ENCODE results near the gene CSNK1G2. TPM values are rescaled to one million over a fixed set of nuclear protein-coding genes. Genes with fewer than 3 reads are reported as not detected.

The CSNK1G2 gene
- total and polyA plus RNA-seq, 8 donors = 20.7 to 69.4 (median 27.9) TPM

DNA sequence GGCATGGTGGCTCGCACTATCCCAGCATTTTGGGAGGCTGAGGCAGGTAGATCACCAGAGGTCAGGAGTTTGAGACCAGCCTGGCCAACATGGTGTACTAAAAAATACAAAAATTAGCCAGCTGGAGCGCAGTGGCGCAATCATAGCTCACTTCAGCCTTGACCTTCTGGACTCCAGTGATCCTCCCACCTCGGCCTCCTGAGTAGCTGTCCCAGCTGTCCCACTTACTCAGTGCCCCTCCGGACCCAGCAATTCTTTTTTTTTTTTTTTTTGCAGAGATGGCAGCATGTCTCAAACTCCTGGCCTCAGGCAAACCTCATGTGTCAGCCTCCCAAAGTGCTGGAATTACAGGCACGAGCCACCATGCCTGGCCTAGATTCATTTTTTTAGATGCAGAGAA is 38.0 kb upstream of the CSNK1G2 start:
- WGBS, 2 donors = 75 to 77% methylated on average over 6 of the region's 6 CpGs
- TF ChIP-seq, protein P1, sequence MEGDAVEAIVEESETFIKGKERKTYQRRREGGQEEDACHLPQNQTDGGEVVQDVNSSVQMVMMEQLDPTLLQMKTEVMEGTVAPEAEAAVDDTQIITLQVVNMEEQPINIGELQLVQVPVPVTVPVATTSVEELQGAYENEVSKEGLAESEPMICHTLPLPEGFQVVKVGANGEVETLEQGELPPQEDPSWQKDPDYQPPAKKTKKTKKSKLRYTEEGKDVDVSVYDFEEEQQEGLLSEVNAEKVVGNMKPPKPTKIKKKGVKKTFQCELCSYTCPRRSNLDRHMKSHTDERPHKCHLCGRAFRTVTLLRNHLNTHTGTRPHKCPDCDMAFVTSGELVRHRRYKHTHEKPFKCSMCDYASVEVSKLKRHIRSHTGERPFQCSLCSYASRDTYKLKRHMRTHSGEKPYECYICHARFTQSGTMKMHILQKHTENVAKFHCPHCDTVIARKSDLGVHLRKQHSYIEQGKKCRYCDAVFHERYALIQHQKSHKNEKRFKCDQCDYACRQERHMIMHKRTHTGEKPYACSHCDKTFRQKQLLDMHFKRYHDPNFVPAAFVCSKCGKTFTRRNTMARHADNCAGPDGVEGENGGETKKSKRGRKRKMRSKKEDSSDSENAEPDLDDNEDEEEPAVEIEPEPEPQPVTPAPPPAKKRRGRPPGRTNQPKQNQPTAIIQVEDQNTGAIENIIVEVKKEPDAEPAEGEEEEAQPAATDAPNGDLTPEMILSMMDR (IDR thresholded peaks at IDR 0.05) = no peak
- no peak for FAIRE-seq
- Histone ChIP-seq H3K36me3 (no peaks in the 10 kb centered on the region), H3K27me3 (no peaks in the 10 kb centered on the region), H3K9me3 (no peaks in the 10 kb centered on the region), H3K27ac (peak overlapping the region in 2 of 4 donors; percentile 30 to 93), H3K4me1 (peaks cover 14 to 21% (median 16%) of the 10 kb centered on the region in 3 donors), H3K4me3 (no peak overlapping the region)
- DNase-seq = no peak
- ATAC-seq = no peak
- intact Hi-C loops (cut with DNase I) = no loop called here

DNA sequence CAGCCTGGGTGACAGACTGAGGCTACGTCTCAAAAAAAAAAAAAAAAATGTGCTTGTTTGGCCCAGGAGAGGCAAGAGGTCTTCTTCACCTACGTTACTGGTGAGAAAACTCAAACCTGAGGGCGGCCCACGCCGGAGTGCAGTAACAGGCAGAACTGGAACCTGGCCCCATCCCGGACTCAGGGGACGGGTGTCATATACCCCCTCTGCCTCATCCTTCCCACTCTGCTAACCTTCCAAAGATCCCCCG is 36.2 kb upstream of the CSNK1G2 start:
- H3K27ac ChIP-seq = peak overlapping the region; percentile 69 to 94 (median 86)
- intact Hi-C loops (cut with DNase I) = no loop called here
- 20 to 28% methylated on average over 8 of the region's 8 CpGs for WGBS, 2 donors
- H3K36me3 ChIP-seq = no peaks in the 10 kb centered on the region
- FAIRE-seq = no peak
- H3K4me1 ChIP-seq = peaks cover 22 to 33% (median 26%) of the 10 kb centered on the region in 3 donors
- ATAC-seq = no peak
- H3K9me3 ChIP-seq = no peaks in the 10 kb centered on the region
- H3K27me3 ChIP-seq = no peaks in the 10 kb centered on the region
- peak overlapping the region in 2 of 4 donors; percentile 59 to 65 for H3K4me3 ChIP-seq
- no peak for DNase-seq
- TF ChIP-seq, protein P1 (IDR thresholded peaks at IDR 0.05) = no peak

DNA sequence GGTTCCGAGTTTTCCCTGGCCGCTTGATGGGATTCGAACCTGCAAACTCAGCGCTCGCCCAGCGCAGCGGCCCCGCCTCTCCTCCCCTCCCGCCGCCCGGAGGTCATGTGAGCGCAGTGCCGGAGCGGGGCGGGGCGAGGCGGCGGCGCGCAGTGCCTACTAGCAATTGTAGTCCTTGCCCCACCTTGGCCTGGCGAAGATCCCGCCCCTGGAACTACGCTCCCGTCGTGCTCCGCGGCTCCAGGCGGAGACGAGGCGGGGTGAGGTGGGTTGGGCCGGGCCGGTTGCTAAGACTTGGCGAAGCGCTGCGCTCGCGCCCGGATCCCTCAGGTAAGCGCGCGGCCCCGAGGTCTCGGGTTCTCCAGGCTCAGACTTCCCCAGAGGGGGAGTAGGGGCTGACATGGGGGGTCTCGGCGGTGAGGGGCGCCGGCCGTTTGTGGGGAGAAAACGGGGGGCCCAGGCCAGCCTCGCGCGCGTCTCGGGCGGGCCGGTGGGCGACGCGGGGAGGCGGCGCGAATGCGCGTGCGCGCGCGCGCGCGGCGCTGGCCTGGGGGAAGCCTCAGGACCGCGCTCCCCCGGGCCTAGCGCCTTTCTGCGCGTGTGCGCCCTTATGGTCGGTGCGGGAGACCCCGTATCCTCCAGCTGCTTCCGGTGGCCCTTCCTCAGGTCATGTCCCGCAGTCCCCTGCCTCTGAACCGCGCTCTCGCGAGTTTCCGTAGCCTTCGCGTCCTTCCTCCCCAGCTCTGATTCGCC is 35.7 kb upstream of the CSNK1G2 start, which contains the start of the genes ADAT3 and SCAMP4:
ADAT3 (plus strand) TSS at position 290 of the 753 bp plus-strand sequence. CDS start 6,649 bp downstream, outside the sequence.
SCAMP4 (plus strand) TSS at position 290 of the 753 bp plus-strand sequence. CDS start 9,621 bp downstream, outside the sequence.
- Histone ChIP-seq H3K9me3 (no peaks in the 10 kb centered on the region), H3K4me1 (peaks cover 22 to 33% (median 26%) of the 10 kb centered on the region in 3 donors), H3K36me3 (no peaks in the 10 kb centered on the region), H3K27me3 (no peaks in the 10 kb centered on the region), H3K4me3 (peak within 1 kb of the TSS; percentile 55 to 65 (median 61)), H3K27ac (peak within 1 kb of the TSS; percentile 69 to 94 (median 86))
- TF ChIP-seq, protein P1 (IDR thresholded peaks at IDR 0.05) = no peak
- ATAC-seq = peak; percentile 86 to 93 (median 91)
- 1% methylated on average over 71 to 92 of the region's 92 CpGs for WGBS, 2 donors
- peak; percentile 60 for FAIRE-seq
- intact Hi-C loops (cut with DNase I) = no loop called here
- peak; percentile 98 to 100 (median 100) for DNase-seq

DNA sequence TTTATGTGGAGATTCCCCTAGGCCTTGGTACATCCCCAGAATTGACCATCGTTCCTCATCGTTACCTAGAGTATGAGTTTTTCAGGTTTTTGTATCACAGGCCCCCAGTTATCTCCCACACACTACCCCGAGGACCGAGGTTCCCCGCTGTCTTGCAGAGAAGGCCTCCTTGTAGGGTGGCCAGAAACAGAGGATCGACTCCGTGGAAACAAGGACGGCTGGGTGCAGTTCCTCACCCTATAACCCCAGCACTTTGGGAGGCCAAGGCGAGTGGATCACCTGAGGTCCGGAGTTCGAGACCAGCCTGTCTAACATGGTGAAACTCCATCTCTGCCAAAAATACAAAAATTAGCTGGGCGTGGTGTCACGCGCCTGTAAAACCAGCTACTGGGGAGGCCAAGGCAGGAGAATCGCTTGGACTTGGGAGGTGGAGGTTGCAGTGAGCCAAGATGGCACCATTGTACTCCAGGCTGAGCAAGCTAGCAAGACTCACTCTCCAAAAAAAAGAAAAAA is 35.1 kb upstream of the CSNK1G2 start:
- FAIRE-seq (no peak), ATAC-seq (no peak), DNase-seq (peak in 1 of 6 donors; percentile 39)
- H3K27ac ChIP-seq = peak overlapping the region; percentile 69 to 94 (median 86)
- H3K27me3 ChIP-seq = no peaks in the 10 kb centered on the region
- intact Hi-C loops (cut with DNase I) = no loop called here
- no peaks in the 10 kb centered on the region for H3K9me3 ChIP-seq
- H3K36me3 ChIP-seq = no peaks in the 10 kb centered on the region
- WGBS, 2 donors = 67 to 69% methylated on average over 15 of the region's 15 CpGs
- TF ChIP-seq, protein P1 (IDR thresholded peaks at IDR 0.05) = no peak
- peaks cover 22 to 33% (median 26%) of the 10 kb centered on the region in 3 donors for H3K4me1 ChIP-seq
- peak overlapping the region; percentile 55 to 65 (median 61) for H3K4me3 ChIP-seq
